OCI-LY7 (cell line): ENCODE measurements around the gene HOXC4. TPM values are rescaled to one million over a fixed set of nuclear protein-coding genes. Genes with fewer than 3 reads are reported as not detected.
A peak's percentile ranks its signal among the peaks of the same experiment; 100 is the strongest.

Source experiments
- BruUV-seq: library from RNA; stranded (reverse); fragments of 400-500 nt; replicated peaks from 2 replicates; lab custom pipeline; 2021; lab: Mats Ljungman, UMichigan
- CTCF ChIA-PET: fragments of 300-600 bp; sonication (Branson Sonifier 250); formaldehyde crosslinking; loops from one replicate; lab custom pipeline; 2022; ENCODE audit warnings: antibody characterized with exemption; ENCODE audit not compliant: unreplicated experiment; lab: Charles Lee
- POLR2A ChIA-PET: fragments of 300-600 bp; sonication (Branson Sonifier 250); formaldehyde crosslinking; loops from one replicate; lab custom pipeline; 2022; ENCODE audit warnings: antibody characterized with exemption; lab: Charles Lee
- DNase-seq: peaks from one replicate; pipeline ENCODE4 v3.0.0-alpha.2; 2015; ENCODE audit warnings: low spot score
- H2AFZ ChIP-seq: fragments of 200-600 bp; sonication (generic), shearing (Covaris generic); 2 replicates; pipeline ENCODE4 v1.6.1; 2014; ENCODE audit warnings: mild to moderate bottlenecking, antibody characterized with exemption, low read length, moderate library complexity
- H3K27ac ChIP-seq: fragments of 200-600 bp; sonication (generic); 2 replicates; pipeline ENCODE4 v1.5.1; 2014; ENCODE audit warnings: mixed run types, low read depth, mild to moderate bottlenecking, moderate library complexity, low read length, inconsistent platforms; ENCODE audit not compliant: poor library complexity, severe bottlenecking
- H3K36me3 ChIP-seq: fragments of 200-600 bp; sonication (generic); 2 replicates; pipeline ENCODE4 v1.6.1; 2014; ENCODE audit warnings: mild to moderate bottlenecking, antibody characterized with exemption, low read length, moderate library complexity, mixed read lengths; ENCODE audit not compliant: insufficient read depth
- H3K4me1 ChIP-seq: fragments of 200-600 bp; sonication (generic); 2 replicates; pipeline ENCODE4 v1.5.1; 2014; ENCODE audit warnings: mild to moderate bottlenecking, low read length; ENCODE audit not compliant: insufficient read depth, poor library complexity, severe bottlenecking
- H3K4me2 ChIP-seq: fragments of 200-600 bp; sonication (generic); 2 replicates; pipeline ENCODE4 v1.6.1; 2014; ENCODE audit warnings: mild to moderate bottlenecking, low read length
- H3K4me3 ChIP-seq: fragments of 200-600 bp; sonication (generic); 2 replicates; pipeline ENCODE4 v1.5.1; 2014; ENCODE audit warnings: mild to moderate bottlenecking, low read depth, low read length; ENCODE audit not compliant: poor library complexity, severe bottlenecking
- H3K79me2 ChIP-seq: fragments of 200-600 bp; sonication (generic); 2 replicates; pipeline ENCODE4 v1.6.1; 2016; ENCODE audit warnings: low read depth, mild to moderate bottlenecking, low read length, moderate library complexity, mixed read lengths; ENCODE audit not compliant: insufficient read depth
- H3K9me2 ChIP-seq: fragments of 200-600 bp; sonication (generic); 2 replicates; pipeline ENCODE4 v1.6.1; 2016; ENCODE audit warnings: mild to moderate bottlenecking, low read length, mixed read lengths; ENCODE audit not compliant: insufficient read depth
- H3K9me3 ChIP-seq: fragments of 200-600 bp; sonication (generic); 2 replicates; pipeline ENCODE4 v1.6.1; 2014; ENCODE audit warnings: mild to moderate bottlenecking, mixed run types, low read length, mixed read lengths
- H4K20me1 ChIP-seq: fragments of 200-600 bp; sonication (generic); 2 replicates; pipeline ENCODE4 v1.6.1; 2014; ENCODE audit warnings: mild to moderate bottlenecking, antibody characterized with exemption, low read length, moderate library complexity, mixed read lengths; ENCODE audit not compliant: insufficient read depth
- CTCF ChIP-seq: fragments of 200-600 bp; sonication (generic); conservative IDR thresholded peaks from 2 replicates; pipeline ENCODE4 v1.5.1; 2014; ENCODE audit warnings: mild to moderate bottlenecking, antibody characterized with exemption, low read length, moderate library complexity, mixed read lengths
- EZH2phosphoT487 ChIP-seq: fragments of 200-600 bp; sonication (generic); IDR thresholded peaks from 2 replicates; pipeline ENCODE4 v1.6.1; 2018; ENCODE audit warnings: low read depth, borderline replicate concordance, mild to moderate bottlenecking, mixed run types, antibody characterized with exemption, low read length, moderate library complexity, mixed read lengths
- intact Hi-C: fragments of 100-400 bp; cut with micrococcal nuclease; formaldehyde crosslinking; loops from one replicate; pipeline ENCODE4 v1.10.0; 2022; ENCODE audit not compliant: unreplicated experiment
- total RNA-seq, 2 experiments: library from RNA; depleted of rRNA in 1 of 2; stranded (reverse); fragments of >200 nt in 1 of 2; shearing (Covaris generic) in 1 of 2; gene quantifications; 2 replicates each; pipeline ENCODE4 v1.2.3, GENCODE V29; 2014 to 2022

Gene HOXC4
- total RNA-seq, 2 experiments from 2014 or later = 7.1 to 20.0 TPM

DNA sequence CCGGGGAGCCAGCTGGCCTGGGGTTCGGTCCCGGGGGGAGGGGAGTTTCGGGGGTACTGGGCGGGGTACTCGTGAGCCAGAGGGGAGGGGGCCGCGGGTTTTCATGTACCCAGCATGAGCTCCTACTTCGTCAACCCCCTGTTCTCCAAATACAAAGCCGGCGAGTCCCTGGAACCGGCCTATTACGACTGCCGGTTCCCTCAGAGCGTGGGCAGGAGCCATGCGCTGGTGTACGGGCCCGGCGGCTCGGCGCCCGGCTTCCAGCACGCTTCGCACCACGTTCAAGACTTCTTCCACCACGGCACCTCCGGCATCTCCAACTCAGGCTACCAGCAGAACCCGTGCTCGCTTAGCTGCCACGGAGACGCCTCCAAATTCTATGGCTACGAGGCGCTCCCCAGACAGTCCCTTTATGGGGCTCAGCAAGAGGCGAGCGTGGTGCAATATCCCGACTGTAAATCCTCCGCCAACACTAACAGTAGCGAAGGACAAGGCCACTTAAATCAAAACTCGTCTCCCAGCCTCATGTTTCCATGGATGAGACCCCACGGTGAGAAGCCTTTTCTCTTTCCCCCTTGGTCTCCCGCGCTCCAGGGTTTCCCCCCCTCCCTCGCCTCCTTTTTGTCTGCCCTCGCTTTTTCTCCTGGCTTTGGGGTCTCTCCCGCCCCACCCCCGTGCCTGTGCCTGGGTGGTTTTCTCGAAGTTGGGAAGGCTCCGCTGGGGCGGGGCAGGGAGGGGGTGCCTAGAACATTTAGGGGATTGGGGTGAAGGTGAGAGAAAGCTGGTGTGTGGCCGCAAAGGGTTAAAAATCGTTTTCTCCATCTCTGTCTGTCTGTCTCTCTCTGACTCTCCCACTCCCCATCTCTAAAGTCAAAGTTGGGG is 44.2 kb upstream of the HOXC4 start:
- Histone ChIP-seq H3K4me3 (no peak overlapping the region), H3K27ac (no peak overlapping the region), H3K4me2 (no peak overlapping the region), H3K79me2 (no peaks in the 10 kb centered on the region), H2AFZ (no peak overlapping the region), H4K20me1 (no peaks in the 10 kb centered on the region), H3K9me2 (no peaks in the 10 kb centered on the region), H3K36me3 (no peaks in the 10 kb centered on the region), H3K4me1 (peaks cover 34% of the 10 kb centered on the region), H3K9me3 (no peaks in the 10 kb centered on the region)
- POLR2A ChIA-PET = interaction anchor here (0.7 kb wide), 1 partner anchor 8 kb away, joined by 3 read pairs; no protein-coding TSS in a partner anchor
- BruUV-seq = no TSS peak
- DNase-seq = no peak
- intact Hi-C loops = loop anchor here (10.0 kb wide), 1 partner anchor 345 kb away; no protein-coding TSS in a partner anchor
- CTCF ChIA-PET = no interaction called here
- TF ChIP-seq EZH2phosphoT487 = no peak
- TF ChIP-seq CTCF = no peak

DNA sequence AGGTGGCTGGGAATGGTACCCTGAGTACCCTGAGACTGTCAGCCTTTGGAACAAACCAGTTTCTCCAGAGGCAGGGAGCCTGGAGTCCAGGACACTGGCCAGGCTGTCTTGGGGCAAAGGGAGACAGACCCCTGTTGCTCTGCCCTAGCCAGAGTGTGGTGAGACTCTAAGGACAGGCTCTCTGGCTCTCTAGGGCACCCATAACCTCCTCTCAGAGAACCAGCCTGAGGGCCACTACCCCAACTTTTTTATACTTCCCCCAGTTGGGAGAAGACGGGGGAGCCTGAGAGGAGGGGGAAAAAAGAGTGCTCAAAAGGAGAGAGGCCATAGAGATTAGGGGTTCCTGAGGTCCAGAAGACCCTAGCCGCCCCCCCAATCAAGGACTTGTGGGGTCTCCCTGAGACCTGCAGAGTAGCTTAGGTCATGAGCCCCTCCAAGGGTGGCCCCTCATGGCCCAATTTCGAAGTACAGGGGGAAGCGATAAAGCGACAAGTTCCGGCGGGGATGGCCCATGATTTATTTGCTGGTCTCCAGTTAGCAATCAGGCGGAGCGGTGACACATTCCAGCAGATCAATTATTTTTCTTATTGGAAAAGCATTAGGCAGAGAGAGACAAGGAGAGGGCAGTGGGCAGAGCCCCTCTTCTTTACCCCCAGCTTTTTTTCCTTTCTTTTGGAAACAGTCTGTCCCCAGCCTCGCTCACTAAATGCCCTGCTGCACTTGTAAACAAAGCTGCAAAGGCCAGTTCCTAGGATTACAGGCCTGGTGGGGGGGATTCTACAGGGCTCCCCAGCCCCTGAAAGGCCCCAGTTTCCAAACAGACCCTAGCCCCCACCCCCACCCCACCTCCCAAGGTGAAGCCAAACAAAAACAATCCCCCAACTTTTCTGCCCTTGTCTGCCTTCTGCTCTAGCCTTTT is 43.3 kb upstream of the HOXC4 start:
- Histone ChIP-seq H3K27ac (no peak overlapping the region), H3K4me1 (peaks cover 31% of the 10 kb centered on the region), H3K4me3 (no peak overlapping the region), H3K79me2 (no peaks in the 10 kb centered on the region), H2AFZ (peak overlapping the region; percentile 15; the same call in 1 of the 2 replicates), H3K9me3 (no peaks in the 10 kb centered on the region), H3K9me2 (no peaks in the 10 kb centered on the region), H4K20me1 (no peaks in the 10 kb centered on the region), H3K4me2 (peak overlapping the region; percentile 27; the same call in 1 of the 2 replicates), H3K36me3 (no peaks in the 10 kb centered on the region)
- ChIA-PET CTCF (no interaction called here), POLR2A (no interaction called here)
- TF ChIP-seq CTCF = no peak
- TF ChIP-seq EZH2phosphoT487 = no peak
- BruUV-seq = no TSS peak
- DNase-seq = no peak
- intact Hi-C loops = loop anchor here (10.0 kb wide), 1 partner anchor 344 kb away; no protein-coding TSS in a partner anchor
